ENCODE results near the gene NSD1.

Gene NSD1

GRCh38 chr5:177111720-177112394 is 21.7 kb upstream of the NSD1 start:
- H3K27ac Mint-ChIP-seq: no peak overlapping the region
- no peak overlapping the region for H3K4me3 Mint-ChIP-seq
- peak; percentile 92 for TF ChIP-seq CTCF (IDR thresholded peaks at IDR 0.05)
- H3K9me3 Mint-ChIP-seq: peaks cover 6% of the 10 kb centered on the region
- peaks cover 19% of the 10 kb centered on the region for H3K27me3 Mint-ChIP-seq (ENCODE audit: low read depth, poor library complexity)
- H3K4me1 Mint-ChIP-seq: peaks cover 32% of the 10 kb centered on the region
- H3K36me3 Mint-ChIP-seq (ENCODE audit: low read depth): no peaks in the 10 kb centered on the region
- peak; percentile 85 for DNase-seq

- no peak overlapping the region for H3K4me3 Mint-ChIP-seq
Observed at GRCh38 chr5:177112589-177113220, 20.9 kb upstream of the NSD1 start.

GRCh38 chr5:177113566-177114424 is 19.8 kb upstream of the NSD1 start:
- no peak overlapping the region for H3K27ac Mint-ChIP-seq
- H3K27me3 Mint-ChIP-seq (ENCODE audit: low read depth, poor library complexity): peaks cover 19% of the 10 kb centered on the region
- H3K4me1 Mint-ChIP-seq: peaks cover 32% of the 10 kb centered on the region
- H3K9me3 Mint-ChIP-seq: peaks cover 6% of the 10 kb centered on the region
- peak; percentile 99 for TF ChIP-seq CTCF (IDR thresholded peaks at IDR 0.05)
- H3K4me3 Mint-ChIP-seq: no peak overlapping the region
- no peaks in the 10 kb centered on the region for H3K36me3 Mint-ChIP-seq (ENCODE audit: low read depth)
- peak; percentile 85 for DNase-seq

More at GRCh38 chr5:177112589-177113220, 20.9 kb upstream of the NSD1 start:
- peaks cover 6% of the 10 kb centered on the region for H3K9me3 Mint-ChIP-seq
- H3K27me3 Mint-ChIP-seq (ENCODE audit: low read depth, poor library complexity): peaks cover 19% of the 10 kb centered on the region
- H3K4me1 Mint-ChIP-seq: peaks cover 32% of the 10 kb centered on the region
- no peak for TF ChIP-seq CTCF (IDR thresholded peaks at IDR 0.05)
- H3K27ac Mint-ChIP-seq: no peak overlapping the region
- no peaks in the 10 kb centered on the region for H3K36me3 Mint-ChIP-seq (ENCODE audit: low read depth)
- DNase-seq: no peak

GRCh38 chr5:177116631-177117373 is 16.8 kb upstream of the NSD1 start:
- no peak overlapping the region for H3K4me3 Mint-ChIP-seq
- peaks cover 16% of the 10 kb centered on the region for H3K27me3 Mint-ChIP-seq (ENCODE audit: low read depth, poor library complexity)
- H3K9me3 Mint-ChIP-seq: peaks cover 6% of the 10 kb centered on the region
- TF ChIP-seq CTCF (IDR thresholded peaks at IDR 0.05): no peak
- no peak overlapping the region for H3K27ac Mint-ChIP-seq
- no peaks in the 10 kb centered on the region for H3K36me3 Mint-ChIP-seq (ENCODE audit: low read depth)
- peak; percentile 43 for DNase-seq
- peaks cover 13% of the 10 kb centered on the region for H3K4me1 Mint-ChIP-seq

GRCh38 chr5:177117441-177118045 is 16.0 kb upstream of the NSD1 start:
- Mint-ChIP-seq H3K27ac (no peak overlapping the region), H3K27me3 (ENCODE audit: low read depth, poor library complexity) (peaks cover 17% of the 10 kb centered on the region), H3K4me1 (peaks cover 11% of the 10 kb centered on the region), H3K4me3 (no peak overlapping the region), H3K36me3 (ENCODE audit: low read depth) (no peaks in the 10 kb centered on the region), H3K9me3 (peaks cover 6% of the 10 kb centered on the region)
- TF ChIP-seq CTCF (IDR thresholded peaks at IDR 0.05): no peak
- no peak for DNase-seq

All from nephron progenitor cell (in vitro differentiated cells).